Measurements from ENCODE around the gene IQCH. TPM values are rescaled to one million over a fixed set of nuclear protein-coding genes. Genes with fewer than 3 reads are reported as not detected.

IQCH gene
- total and polyA plus RNA-seq, 2 experiments from 2014 or later = 1.7 to 4.6 TPM

- no peaks in the 10 kb centered on the region for H3K27me3 ChIP-seq (ENCODE audit: insufficient read depth)
- H3K4me3 ChIP-seq = no peak overlapping the region
- H4K20me1 ChIP-seq (replicated peaks; ENCODE audit: insufficient read depth) = no peaks in the 10 kb centered on the region; the same call in 1 of the 2 replicates
- TF ChIP-seq ZNF462 (CRISPR knock-in tag; IDR thresholded peaks at IDR 0.05) (no peak), EZH2 (IDR thresholded peaks at IDR 0.05; ENCODE audit: low read depth, unreplicated experiment) (no peak), CREB1 (CRISPR knock-in tag; IDR thresholded peaks at IDR 0.05; ENCODE audit: low read depth) (no peak), EZH2phosphoT487 (IDR thresholded peaks at IDR 0.05; ENCODE audit: unreplicated experiment) (no peak), POLR2AphosphoS5 (IDR thresholded peaks at IDR 0.05; ENCODE audit: low read depth) (no peak), REST (IDR thresholded peaks at IDR 0.05; ENCODE audit: unreplicated experiment) (no peak), JUNB (IDR thresholded peaks at IDR 0.05; ENCODE audit: unreplicated experiment) (no peak), CTCF (conservative IDR thresholded peaks at IDR 0.05; ENCODE audit: low read depth in 2 of 2) (no peak), ZNF331 (CRISPR knock-in tag; IDR thresholded peaks at IDR 0.05; ENCODE audit: low read depth) (no peak), STAT1 (IDR thresholded peaks at IDR 0.05; ENCODE audit: unreplicated experiment) (no peak), ZNF114 (CRISPR knock-in tag; IDR thresholded peaks at IDR 0.05) (no peak), NANOG (IDR thresholded peaks at IDR 0.05; ENCODE audit: borderline replicate concordance) (no peak), ETS1 (IDR thresholded peaks at IDR 0.05) (no peak)
- no peaks in the 10 kb centered on the region for H3F3A ChIP-seq (replicated peaks; ENCODE audit: low read depth)
- no peaks in the 10 kb centered on the region; the same call in 1 of the 2 replicates for H3K9me2 ChIP-seq (ENCODE audit: insufficient read depth)
- no peaks in the 10 kb centered on the region; the same call in 1 of the 2 replicates for H3K36me3 ChIP-seq (ENCODE audit: insufficient read depth)
- ATAC-seq = no peak
- no peak overlapping the region for H3K27ac ChIP-seq (ENCODE audit: low read depth)
- no peak overlapping the region for H2AFZ ChIP-seq
- H3K79me2 ChIP-seq (replicated peaks; ENCODE audit: insufficient read depth) = no peaks in the 10 kb centered on the region
- no peak overlapping the region for H3K4me2 ChIP-seq
- Mint-ChIP-seq H3K27me3 (ENCODE audit: insufficient read depth, low read depth, poor library complexity) (peaks cover 2% of the 10 kb centered on the region), H3K4me3 (no peak overlapping the region), H3K27ac (no peak overlapping the region), H3K36me3 (ENCODE audit: low read depth) (no peaks in the 10 kb centered on the region; the same call in 2 of the 3 replicates), H3K4me1 (no peaks in the 10 kb centered on the region), H3K9me3 (no peaks in the 10 kb centered on the region)
- no peak for DNase-seq (ENCODE audit: low spot score)
- H3K4me1 ChIP-seq (ENCODE audit: insufficient read depth) = no peaks in the 10 kb centered on the region
Observed at GRCh38 chr15:67218428-67218827, 36.2 kb upstream of the IQCH start.
